WI38 (cell line): Measurements from ENCODE around the gene GZMM.

Source experiments
- H3K4me3 ChIP-seq: 2 replicates; pipeline ENCODE4 v1.5.1; 2011; ENCODE audit warnings: low read depth, mild to moderate bottlenecking, control low read depth, low read length
- CTCF ChIP-seq: IDR thresholded peaks from 2 replicates; pipeline ENCODE4 v1.5.1; 2012; ENCODE audit warnings: low read depth, mild to moderate bottlenecking, control low read depth, low read length

The GZMM gene

GRCh38 chr19:543910-544608 is at the start of gene GZMM:
Gene GZMM, plus strand, starts transcription at chr19:544053. Its CDS starts 19 bp downstream, at chr19:544072.
- no peak for TF ChIP-seq CTCF
- H3K4me3 ChIP-seq: no peak within 1 kb of the TSS

- no peak overlapping the region for H3K4me3 ChIP-seq
- no peak for TF ChIP-seq CTCF
Measured at GRCh38 chr19:494171-495080, 49.4 kb upstream of the GZMM start.

- H3K4me3 ChIP-seq: no peak overlapping the region
- no peak for TF ChIP-seq CTCF
Measured at GRCh38 chr19:495081-495401, 48.8 kb upstream of the GZMM start.

GRCh38 chr19:495402-496111 is 48.3 kb upstream of the GZMM start:
- no peak overlapping the region for H3K4me3 ChIP-seq
- TF ChIP-seq CTCF: peak; percentile 78

GRCh38 chr19:496112-496665 is 47.7 kb upstream of the GZMM start, which contains the start of gene MADCAM1:
Gene MADCAM1, plus strand, starts transcription at chr19:496486. Its CDS starts 14 bp downstream, at chr19:496500.
- no peak within 1 kb of the TSS for H3K4me3 ChIP-seq
- TF ChIP-seq CTCF: no peak

GRCh38 chr19:496986-497385 is 46.9 kb upstream of the GZMM start:
- H3K4me3 ChIP-seq: no peak overlapping the region
- TF ChIP-seq CTCF: no peak
